Lung (tissue), 12 donors: ENCODE data around the gene B4GALNT4. TPM values are rescaled to one million over a fixed set of nuclear protein-coding genes. Genes with fewer than 3 reads are reported as not detected.

Source experiments
- ATAC-seq: fragments of 200-7000 bp; cut with Tn5 transposase; one replicate; pipeline ENCODE4 v1.9.1; 2020; ENCODE audit warnings: moderate number of reproducible peaks; ENCODE audit not compliant: insufficient read depth, low FRiP score
- DNase-seq, 3 donors: peaks; one replicate each; pipeline ENCODE4 v3.0.0-alpha.2; 2013 to 2017
- H3K27ac ChIP-seq, 2 donors: one replicate each; pipeline ENCODE4 v1.5.1; 2013; ENCODE audit warnings: mild to moderate bottlenecking in 2 of 2, moderate library complexity in 2 of 2, control low read depth in 1 of 2, inconsistent platforms in 1 of 2, low read depth in 1 of 2, low read length in 1 of 2
- H3K27me3 ChIP-seq, 3 donors: one replicate each; pipeline ENCODE4 v1.5.1; 2013; ENCODE audit warnings: low read length in 2 of 3; ENCODE audit not compliant: control insufficient read depth in 3 of 3, insufficient read depth in 3 of 3
- H3K36me3 ChIP-seq, 4 donors: one replicate each; pipeline ENCODE4 v1.5.1; 2013; ENCODE audit warnings: low read length in 4 of 4, mild to moderate bottlenecking in 1 of 4, moderate library complexity in 1 of 4; ENCODE audit not compliant: control insufficient read depth in 4 of 4, insufficient read depth in 4 of 4
- H3K4me1 ChIP-seq, 5 donors: one replicate each; pipeline ENCODE4 v1.5.1; 2013; ENCODE audit warnings: low read length in 5 of 5, mild to moderate bottlenecking in 2 of 5, moderate library complexity in 1 of 5; ENCODE audit not compliant: control insufficient read depth in 5 of 5, insufficient read depth in 5 of 5
- H3K4me3 ChIP-seq: one replicate; pipeline ENCODE4 v1.5.1; 2013; ENCODE audit warnings: mild to moderate bottlenecking, control low read depth, moderate library complexity
- H3K9ac ChIP-seq, 2 donors: one replicate each; pipeline ENCODE4 v1.5.1; 2013; ENCODE audit warnings: low read length in 2 of 2, control low read depth in 1 of 2; ENCODE audit not compliant: insufficient read depth in 1 of 2
- H3K9me3 ChIP-seq, 4 donors: one replicate each; pipeline ENCODE4 v1.5.1; 2013; ENCODE audit warnings: low read length in 3 of 4, mild to moderate bottlenecking in 1 of 4, moderate library complexity in 1 of 4; ENCODE audit not compliant: control insufficient read depth in 4 of 4, insufficient read depth in 3 of 4
- CTCF ChIP-seq: IDR thresholded peaks from 2 replicates; pipeline ENCODE4 v1.5.1; 2012; ENCODE audit warnings: mild to moderate bottlenecking; ENCODE audit errors: control extremely low read depth, extremely low read depth
- WGBS, 2 donors: extraction: QIAGEN DNeasy Blood & Tissue Kit; methylation state at CpG; one replicate each; pipeline ENCODE4 v1.1.7; 2013; 5-methylcytosine and 5-hydroxymethylcytosine counted together
- polyA plus RNA-seq, 2 donors: library from polyadenylated mRNA; stranded (reverse); fragments of 200-250 nt; gene quantifications; one replicate each; pipeline ENCODE4 v1.2.1, GENCODE V29; 2013
- total RNA-seq, 2 donors: library from RNA; depleted of rRNA in 1 of 2; stranded (reverse); fragments of >200 nt in 1 of 2; gene quantifications; one replicate each; pipeline ENCODE4 v1.2.1, GENCODE V29; 2014 to 2021
- donor health status: control.
- donor health status: control.
- donor health status: Bipolar disorder and iron deficiency.
- donor health status: healthy.
- donor health status: DM: yes; HTN: yes; CAD: no.

Gene B4GALNT4
- total and polyA plus RNA-seq, 4 donors: 1.4 to 6.8 (median 3.3) TPM

GRCh38 chr11:407651-408123, 38.4 kb downstream of the B4GALNT4 start:
- no peak overlapping the region for H3K9ac ChIP-seq
- 77 to 80% methylated on average over 28 of the region's 28 CpGs for WGBS, 2 donors
- H3K27ac ChIP-seq: peak overlapping the region in 1 of 2 donors; percentile 70
- peaks cover 0 to 9% (median 0%) of the 10 kb centered on the region in 5 donors for H3K4me1 ChIP-seq
- ATAC-seq: no peak
- no peak for DNase-seq
- H3K9me3 ChIP-seq: no peaks in the 10 kb centered on the region
- TF ChIP-seq CTCF: no peak
- no peaks in the 10 kb centered on the region for H3K27me3 ChIP-seq
- no peak overlapping the region for H3K4me3 ChIP-seq
- peaks cover 0 to 7% (median 0%) of the 10 kb centered on the region in 4 donors for H3K36me3 ChIP-seq

GRCh38 chr11:408154-409007, 39.1 kb downstream of the B4GALNT4 start:
- no peaks in the 10 kb centered on the region for H3K9me3 ChIP-seq
- peaks cover 0 to 7% (median 0%) of the 10 kb centered on the region in 4 donors for H3K36me3 ChIP-seq
- peak overlapping the region; percentile 3 for H3K4me3 ChIP-seq
- DNase-seq (no peak), ATAC-seq (no peak)
- H3K27ac ChIP-seq: peak overlapping the region in 1 of 2 donors; percentile 70
- H3K4me1 ChIP-seq: peaks cover 0 to 11% (median 0%) of the 10 kb centered on the region in 5 donors
- no peak for TF ChIP-seq CTCF
- no peaks in the 10 kb centered on the region for H3K27me3 ChIP-seq
- WGBS, 2 donors: 91 to 93% methylated on average over 15 of the region's 15 CpGs
- no peak overlapping the region for H3K9ac ChIP-seq

GRCh38 chr11:409008-409599, 39.8 kb downstream of the B4GALNT4 start:
- DNase-seq: no peak
- Histone ChIP-seq H3K4me3 (no peak overlapping the region), H3K4me1 (peaks cover 0 to 11% (median 0%) of the 10 kb centered on the region in 5 donors), H3K27ac (no peak overlapping the region), H3K36me3 (peaks cover 0 to 6% (median 0%) of the 10 kb centered on the region in 4 donors), H3K9ac (no peak overlapping the region), H3K9me3 (no peaks in the 10 kb centered on the region), H3K27me3 (no peaks in the 10 kb centered on the region)
- 87 to 88% methylated on average over 7 of the region's 7 CpGs for WGBS, 2 donors
- no peak for TF ChIP-seq CTCF
- ATAC-seq: no peak
